ENCODE data around the gene LCOR. TPM values are rescaled to one million over a fixed set of nuclear protein-coding genes. Genes with fewer than 3 reads are reported as not detected.

Gene LCOR
- total and polyA plus RNA-seq, 8 donors, result 4.5 to 34.2 (median 19.5) TPM

- DNase-seq (no peak), ATAC-seq (no peak), FAIRE-seq (no peak)
- Histone ChIP-seq H3K4me1 (no peaks in the 10 kb centered on the region), H3K27ac (no peak overlapping the region), H3K27me3 (no peaks in the 10 kb centered on the region), H3K9me3 (no peaks in the 10 kb centered on the region), H3K36me3 (peaks cover 0 to 19% (median 10%) of the 10 kb centered on the region in 3 donors), H3K4me3 (no peak overlapping the region)
- WGBS, 2 donors, result 79 to 85% methylated on average over 4 of the region's 4 CpGs
- no peak for TF ChIP-seq CTCF (IDR thresholded peaks at IDR 0.05)
- intact Hi-C loops (cut with DNase I), result no loop called here
Measured at GRCh38 chr10:96955794-96956193, 123.7 kb downstream of the LCOR start.

- FAIRE-seq (no peak), DNase-seq (no peak), ATAC-seq (no peak)
- intact Hi-C loops (cut with DNase I), result no loop called here
- H3K9me3 ChIP-seq, result no peaks in the 10 kb centered on the region
- peaks cover 0 to 19% (median 10%) of the 10 kb centered on the region in 3 donors for H3K36me3 ChIP-seq
- no peaks in the 10 kb centered on the region for H3K27me3 ChIP-seq
- H3K4me3 ChIP-seq, result no peak overlapping the region
- H3K27ac ChIP-seq, result no peak overlapping the region
- no peak for TF ChIP-seq CTCF (IDR thresholded peaks at IDR 0.05)
- WGBS, 2 donors, result 89 to 94% methylated on average over 2 of the region's 2 CpGs
- no peaks in the 10 kb centered on the region for H3K4me1 ChIP-seq
Measured at GRCh38 chr10:96958071-96958470, 126.0 kb downstream of the LCOR start.

- no peaks in the 10 kb centered on the region for H3K27me3 ChIP-seq
- FAIRE-seq (no peak), DNase-seq (no peak), ATAC-seq (no peak)
- H3K4me3 ChIP-seq, result no peak overlapping the region
- H3K9me3 ChIP-seq, result no peaks in the 10 kb centered on the region
- H3K27ac ChIP-seq, result no peak overlapping the region
- intact Hi-C loops (cut with DNase I), result no loop called here
- H3K4me1 ChIP-seq, result no peaks in the 10 kb centered on the region
- H3K36me3 ChIP-seq, result peaks cover 0 to 19% (median 10%) of the 10 kb centered on the region in 3 donors
- 47 to 53% methylated on average over 1 of the region's 1 CpG for WGBS, 2 donors
- no peak for TF ChIP-seq CTCF (IDR thresholded peaks at IDR 0.05)
Measured at GRCh38 chr10:96959733-96960132, 127.6 kb downstream of the LCOR start.

GRCh38 chr10:96960872-96961271 lies 128.8 kb downstream of the LCOR start:
- no peak for TF ChIP-seq CTCF (IDR thresholded peaks at IDR 0.05)
- Histone ChIP-seq H3K4me1 (no peaks in the 10 kb centered on the region), H3K9me3 (no peaks in the 10 kb centered on the region), H3K4me3 (no peak overlapping the region), H3K27me3 (no peaks in the 10 kb centered on the region), H3K27ac (no peak overlapping the region), H3K36me3 (peaks cover 0 to 8% (median 4%) of the 10 kb centered on the region in 3 donors)
- intact Hi-C loops (cut with DNase I), result no loop called here
- WGBS, 2 donors, result 89 to 98% methylated on average over 2 of the region's 2 CpGs
- FAIRE-seq (no peak), DNase-seq (no peak), ATAC-seq (no peak)

- DNase-seq, result no peak
- ATAC-seq, result no peak
- intact Hi-C loops (cut with DNase I), result no loop called here
- 100% methylated on average over 2 of the region's 2 CpGs for WGBS, 2 donors
- H3K9me3 ChIP-seq, result no peaks in the 10 kb centered on the region
- peaks cover 0 to 4% (median 0%) of the 10 kb centered on the region in 3 donors for H3K36me3 ChIP-seq
- no peaks in the 10 kb centered on the region for H3K4me1 ChIP-seq
- H3K27ac ChIP-seq, result no peak overlapping the region
- no peak overlapping the region for H3K4me3 ChIP-seq
- TF ChIP-seq CTCF (IDR thresholded peaks at IDR 0.05), result no peak
- H3K27me3 ChIP-seq, result no peaks in the 10 kb centered on the region
- FAIRE-seq, result no peak
Measured at GRCh38 chr10:96964131-96964530, 132.0 kb downstream of the LCOR start.
